ENCODE data around the gene MYBPC3. TPM values are rescaled to one million over a fixed set of nuclear protein-coding genes. Genes with fewer than 3 reads are reported as not detected.

Gene MYBPC3
- total RNA-seq, 2 donors from 2014 or later, result 797 to 1,210 TPM

DNA sequence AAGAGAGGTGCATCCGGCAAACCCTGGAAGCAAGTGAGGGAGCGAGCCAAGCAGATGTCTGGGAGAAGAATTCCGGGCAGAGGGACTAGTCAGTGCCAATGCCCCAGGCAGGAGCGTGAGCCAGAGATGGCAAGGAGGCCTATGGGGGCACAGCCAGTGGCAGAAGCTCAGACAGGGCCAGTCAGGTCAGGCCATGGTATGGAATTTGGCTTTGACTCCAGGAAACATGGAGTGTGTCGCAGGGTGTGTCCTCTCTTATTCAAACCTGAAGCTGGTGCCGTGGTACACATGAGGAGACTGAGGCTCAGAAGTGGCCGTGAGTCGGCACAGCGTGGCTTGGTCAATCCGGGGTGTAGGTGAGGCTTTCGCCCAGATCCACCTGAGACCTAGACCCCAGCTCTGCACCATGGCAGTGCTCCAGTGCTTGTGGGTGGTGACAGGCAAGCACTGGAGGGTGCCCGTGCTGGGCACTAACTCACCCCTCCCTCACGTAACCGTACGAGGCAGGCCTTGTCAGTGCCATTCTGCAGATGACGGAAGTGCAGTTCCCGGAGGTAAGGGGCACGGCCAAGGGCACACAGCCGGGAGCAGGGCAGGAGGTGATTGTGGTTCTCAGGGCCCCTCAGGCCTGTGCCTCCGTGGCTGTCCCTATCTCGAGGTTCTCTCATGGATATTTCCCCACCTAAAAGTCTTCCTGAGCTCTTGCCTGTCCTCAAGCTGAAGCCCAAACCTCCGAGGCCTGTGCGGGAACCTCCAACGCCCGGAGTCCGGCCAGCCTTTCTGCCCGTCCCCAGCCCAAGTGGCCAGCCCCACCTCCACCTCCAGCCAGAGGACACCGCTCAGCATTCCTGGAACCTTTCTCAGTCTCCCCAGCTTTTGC, 36.4 kb upstream of the MYBPC3 start:
- peak overlapping the region; percentile 7 to 43 for H3K27ac ChIP-seq
- peaks cover 0 to 8% of the 10 kb centered on the region in 2 donors for H3K4me1 ChIP-seq
- H3K4me3 ChIP-seq, result no peak overlapping the region

DNA sequence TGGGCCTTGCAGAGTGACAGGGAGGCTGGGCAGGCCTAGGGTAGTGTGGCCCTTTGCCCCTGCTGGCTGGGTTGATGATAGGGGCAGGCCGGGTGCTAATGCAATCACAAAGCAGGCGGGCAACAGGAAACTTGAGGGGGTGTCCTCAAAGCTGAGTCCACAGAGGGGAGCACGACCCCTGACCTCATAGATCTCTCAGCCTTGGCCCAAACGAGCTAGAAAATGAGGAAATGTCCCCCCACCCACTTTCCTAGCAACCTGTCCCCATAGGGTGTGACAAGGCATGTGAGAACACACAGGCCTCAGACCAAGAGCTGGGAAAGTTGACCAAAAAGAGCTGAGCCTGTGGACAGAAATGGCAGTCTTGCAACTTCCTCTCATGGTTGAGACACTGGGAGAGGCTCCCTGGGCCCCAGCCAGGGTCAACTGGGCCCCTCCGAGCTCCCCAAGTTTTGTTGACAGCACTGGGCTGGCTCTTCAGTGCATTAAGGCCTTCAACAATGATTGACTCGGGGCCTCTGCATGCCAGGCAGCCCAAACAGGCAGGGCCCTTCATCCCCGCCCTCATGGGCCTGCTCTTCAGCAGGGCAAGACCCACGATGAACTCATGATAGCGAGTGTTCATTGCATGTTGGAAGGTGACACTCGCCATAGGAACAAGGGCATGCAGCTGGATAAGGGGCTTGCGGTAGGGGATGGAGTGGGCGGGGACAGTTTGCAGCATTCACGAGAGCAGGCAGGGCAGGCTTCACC, 35.6 kb upstream of the MYBPC3 start:
- H3K27me3 ChIP-seq, result no peaks in the 10 kb centered on the region
- H3K4me1 ChIP-seq, result peaks cover 0 to under 1% of the 10 kb centered on the region in 2 donors
- no peak for DNase-seq (ENCODE audit: low spot score)
- H3K9me3 ChIP-seq, result no peaks in the 10 kb centered on the region
- H3K4me3 ChIP-seq, result no peak overlapping the region
- TF ChIP-seq, protein P1, sequence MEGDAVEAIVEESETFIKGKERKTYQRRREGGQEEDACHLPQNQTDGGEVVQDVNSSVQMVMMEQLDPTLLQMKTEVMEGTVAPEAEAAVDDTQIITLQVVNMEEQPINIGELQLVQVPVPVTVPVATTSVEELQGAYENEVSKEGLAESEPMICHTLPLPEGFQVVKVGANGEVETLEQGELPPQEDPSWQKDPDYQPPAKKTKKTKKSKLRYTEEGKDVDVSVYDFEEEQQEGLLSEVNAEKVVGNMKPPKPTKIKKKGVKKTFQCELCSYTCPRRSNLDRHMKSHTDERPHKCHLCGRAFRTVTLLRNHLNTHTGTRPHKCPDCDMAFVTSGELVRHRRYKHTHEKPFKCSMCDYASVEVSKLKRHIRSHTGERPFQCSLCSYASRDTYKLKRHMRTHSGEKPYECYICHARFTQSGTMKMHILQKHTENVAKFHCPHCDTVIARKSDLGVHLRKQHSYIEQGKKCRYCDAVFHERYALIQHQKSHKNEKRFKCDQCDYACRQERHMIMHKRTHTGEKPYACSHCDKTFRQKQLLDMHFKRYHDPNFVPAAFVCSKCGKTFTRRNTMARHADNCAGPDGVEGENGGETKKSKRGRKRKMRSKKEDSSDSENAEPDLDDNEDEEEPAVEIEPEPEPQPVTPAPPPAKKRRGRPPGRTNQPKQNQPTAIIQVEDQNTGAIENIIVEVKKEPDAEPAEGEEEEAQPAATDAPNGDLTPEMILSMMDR (IDR thresholded peaks at IDR 0.05), result no peak
- H3K27ac ChIP-seq, result peak overlapping the region in 1 of 2 donors; percentile 43
- no peaks in the 10 kb centered on the region for H3K36me3 ChIP-seq

More for the DNA sequence above, 36.4 kb upstream of the MYBPC3 start:
- no peaks in the 10 kb centered on the region for H3K27me3 ChIP-seq
- TF ChIP-seq, protein P1 (IDR thresholded peaks at IDR 0.05), result no peak
- no peak for DNase-seq (ENCODE audit: low spot score)
- H3K36me3 ChIP-seq, result no peaks in the 10 kb centered on the region
- H3K9me3 ChIP-seq, result no peaks in the 10 kb centered on the region

DNA sequence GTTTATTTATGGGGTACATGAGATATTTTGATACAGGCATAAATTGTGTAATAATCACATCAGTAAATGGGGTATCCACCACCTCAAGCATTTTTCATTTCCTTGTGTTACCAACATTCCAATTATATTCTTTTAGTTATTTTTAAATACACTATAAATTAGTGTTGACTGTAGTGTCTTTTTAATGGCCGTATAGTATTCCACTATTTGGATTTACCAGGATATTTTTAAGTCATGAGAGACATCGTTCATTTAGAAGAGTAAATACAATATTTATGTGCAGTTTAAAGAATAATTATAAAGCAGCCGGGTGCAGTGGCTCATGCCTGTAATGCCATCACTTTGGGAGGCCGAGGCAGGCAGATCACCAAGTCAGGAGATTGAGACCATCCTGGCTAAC, 32.0 kb upstream of the MYBPC3 start:
- TF ChIP-seq, protein P1 (IDR thresholded peaks at IDR 0.05), result no peak
- Histone ChIP-seq H3K27me3 (no peaks in the 10 kb centered on the region), H3K4me3 (no peak overlapping the region), H3K27ac (no peak overlapping the region), H3K4me1 (no peaks in the 10 kb centered on the region), H3K36me3 (no peaks in the 10 kb centered on the region), H3K9me3 (no peaks in the 10 kb centered on the region)
- DNase-seq (ENCODE audit: low spot score), result no peak

GRCh38 chr11:47383071-47383470, 30.6 kb upstream of the MYBPC3 start:
- H3K27ac ChIP-seq, result no peak overlapping the region

GRCh38 chr11:47380078-47380477, 27.6 kb upstream of the MYBPC3 start:
- Histone ChIP-seq H3K4me1 (no peaks in the 10 kb centered on the region), H3K36me3 (no peaks in the 10 kb centered on the region), H3K27me3 (no peaks in the 10 kb centered on the region), H3K9me3 (no peaks in the 10 kb centered on the region), H3K27ac (no peak overlapping the region), H3K4me3 (no peak overlapping the region)
- DNase-seq (ENCODE audit: low spot score), result no peak
- TF ChIP-seq, protein P1 (IDR thresholded peaks at IDR 0.05), result no peak

More at GRCh38 chr11:47383071-47383470, 30.6 kb upstream of the MYBPC3 start:
- no peaks in the 10 kb centered on the region for H3K27me3 ChIP-seq
- H3K9me3 ChIP-seq, result no peaks in the 10 kb centered on the region
- no peaks in the 10 kb centered on the region for H3K36me3 ChIP-seq
- H3K4me3 ChIP-seq, result no peak overlapping the region
- H3K4me1 ChIP-seq, result no peaks in the 10 kb centered on the region
- TF ChIP-seq, protein P1 (IDR thresholded peaks at IDR 0.05), result no peak
- DNase-seq (ENCODE audit: low spot score), result no peak

Data from right atrium auricular region (tissue), 2 donors.